ENCODE results near the gene OXCT2.
"Not testable (repeated sequence)": the region's sequence is repeated elsewhere in the genome, so short reads cannot be mapped to it uniquely, and the experiment has no call there.

DNA sequence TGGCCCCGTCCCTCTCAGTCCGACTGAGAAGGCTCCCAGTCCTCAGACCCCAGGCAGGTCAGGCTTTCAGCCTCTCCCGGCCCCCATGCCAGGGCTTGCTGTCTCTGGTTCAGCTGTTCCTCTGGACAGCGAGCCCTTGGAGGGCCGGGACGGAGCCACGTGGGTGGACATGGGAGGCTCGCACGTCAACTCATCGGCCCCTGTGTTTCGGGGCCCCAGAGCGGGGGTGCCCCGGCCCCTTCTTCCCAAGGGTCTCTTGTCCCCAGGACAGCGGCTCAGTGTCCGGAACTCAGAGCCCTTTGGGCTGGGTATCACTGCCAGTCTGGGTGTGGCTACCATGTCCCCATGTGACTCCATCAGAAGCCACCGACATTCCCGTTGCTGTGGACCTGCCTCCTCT, 6.7 kb upstream of the OXCT2 start:
- TF ChIP-seq, protein P1, sequence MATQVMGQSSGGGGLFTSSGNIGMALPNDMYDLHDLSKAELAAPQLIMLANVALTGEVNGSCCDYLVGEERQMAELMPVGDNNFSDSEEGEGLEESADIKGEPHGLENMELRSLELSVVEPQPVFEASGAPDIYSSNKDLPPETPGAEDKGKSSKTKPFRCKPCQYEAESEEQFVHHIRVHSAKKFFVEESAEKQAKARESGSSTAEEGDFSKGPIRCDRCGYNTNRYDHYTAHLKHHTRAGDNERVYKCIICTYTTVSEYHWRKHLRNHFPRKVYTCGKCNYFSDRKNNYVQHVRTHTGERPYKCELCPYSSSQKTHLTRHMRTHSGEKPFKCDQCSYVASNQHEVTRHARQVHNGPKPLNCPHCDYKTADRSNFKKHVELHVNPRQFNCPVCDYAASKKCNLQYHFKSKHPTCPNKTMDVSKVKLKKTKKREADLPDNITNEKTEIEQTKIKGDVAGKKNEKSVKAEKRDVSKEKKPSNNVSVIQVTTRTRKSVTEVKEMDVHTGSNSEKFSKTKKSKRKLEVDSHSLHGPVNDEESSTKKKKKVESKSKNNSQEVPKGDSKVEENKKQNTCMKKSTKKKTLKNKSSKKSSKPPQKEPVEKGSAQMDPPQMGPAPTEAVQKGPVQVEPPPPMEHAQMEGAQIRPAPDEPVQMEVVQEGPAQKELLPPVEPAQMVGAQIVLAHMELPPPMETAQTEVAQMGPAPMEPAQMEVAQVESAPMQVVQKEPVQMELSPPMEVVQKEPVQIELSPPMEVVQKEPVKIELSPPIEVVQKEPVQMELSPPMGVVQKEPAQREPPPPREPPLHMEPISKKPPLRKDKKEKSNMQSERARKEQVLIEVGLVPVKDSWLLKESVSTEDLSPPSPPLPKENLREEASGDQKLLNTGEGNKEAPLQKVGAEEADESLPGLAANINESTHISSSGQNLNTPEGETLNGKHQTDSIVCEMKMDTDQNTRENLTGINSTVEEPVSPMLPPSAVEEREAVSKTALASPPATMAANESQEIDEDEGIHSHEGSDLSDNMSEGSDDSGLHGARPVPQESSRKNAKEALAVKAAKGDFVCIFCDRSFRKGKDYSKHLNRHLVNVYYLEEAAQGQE (IDR thresholded peaks at IDR 0.05) = not testable (repeated sequence)
- TF ChIP-seq, protein P2, sequence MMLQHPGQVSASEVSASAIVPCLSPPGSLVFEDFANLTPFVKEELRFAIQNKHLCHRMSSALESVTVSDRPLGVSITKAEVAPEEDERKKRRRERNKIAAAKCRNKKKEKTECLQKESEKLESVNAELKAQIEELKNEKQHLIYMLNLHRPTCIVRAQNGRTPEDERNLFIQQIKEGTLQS (IDR thresholded peaks at IDR 0.05) = not testable (repeated sequence)
- TF ChIP-seq, protein P3, sequence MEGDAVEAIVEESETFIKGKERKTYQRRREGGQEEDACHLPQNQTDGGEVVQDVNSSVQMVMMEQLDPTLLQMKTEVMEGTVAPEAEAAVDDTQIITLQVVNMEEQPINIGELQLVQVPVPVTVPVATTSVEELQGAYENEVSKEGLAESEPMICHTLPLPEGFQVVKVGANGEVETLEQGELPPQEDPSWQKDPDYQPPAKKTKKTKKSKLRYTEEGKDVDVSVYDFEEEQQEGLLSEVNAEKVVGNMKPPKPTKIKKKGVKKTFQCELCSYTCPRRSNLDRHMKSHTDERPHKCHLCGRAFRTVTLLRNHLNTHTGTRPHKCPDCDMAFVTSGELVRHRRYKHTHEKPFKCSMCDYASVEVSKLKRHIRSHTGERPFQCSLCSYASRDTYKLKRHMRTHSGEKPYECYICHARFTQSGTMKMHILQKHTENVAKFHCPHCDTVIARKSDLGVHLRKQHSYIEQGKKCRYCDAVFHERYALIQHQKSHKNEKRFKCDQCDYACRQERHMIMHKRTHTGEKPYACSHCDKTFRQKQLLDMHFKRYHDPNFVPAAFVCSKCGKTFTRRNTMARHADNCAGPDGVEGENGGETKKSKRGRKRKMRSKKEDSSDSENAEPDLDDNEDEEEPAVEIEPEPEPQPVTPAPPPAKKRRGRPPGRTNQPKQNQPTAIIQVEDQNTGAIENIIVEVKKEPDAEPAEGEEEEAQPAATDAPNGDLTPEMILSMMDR (IDR thresholded peaks at IDR 0.05; ENCODE audit: low read depth, low read length, missing input control) = not testable (repeated sequence)
- TF ChIP-seq, protein P4, sequence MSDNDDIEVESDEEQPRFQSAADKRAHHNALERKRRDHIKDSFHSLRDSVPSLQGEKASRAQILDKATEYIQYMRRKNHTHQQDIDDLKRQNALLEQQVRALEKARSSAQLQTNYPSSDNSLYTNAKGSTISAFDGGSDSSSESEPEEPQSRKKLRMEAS (IDR thresholded peaks at IDR 0.05) = not testable (repeated sequence)
- not testable (repeated sequence) for TF ChIP-seq RAD21 (IDR thresholded peaks at IDR 0.05); GABPA (IDR thresholded peaks at IDR 0.05 in 1 of 2, conservative IDR thresholded peaks at IDR 0.05 in 1 of 2); TAF1 (conservative IDR thresholded peaks at IDR 0.05); FOXA1 (IDR thresholded peaks at IDR 0.05); YY1 (IDR thresholded peaks at IDR 0.05); EGR1 (IDR thresholded peaks at IDR 0.05; ENCODE audit: low read depth in 2 of 2); SP1 (IDR thresholded peaks at IDR 0.05)
- TF ChIP-seq, protein P5, sequence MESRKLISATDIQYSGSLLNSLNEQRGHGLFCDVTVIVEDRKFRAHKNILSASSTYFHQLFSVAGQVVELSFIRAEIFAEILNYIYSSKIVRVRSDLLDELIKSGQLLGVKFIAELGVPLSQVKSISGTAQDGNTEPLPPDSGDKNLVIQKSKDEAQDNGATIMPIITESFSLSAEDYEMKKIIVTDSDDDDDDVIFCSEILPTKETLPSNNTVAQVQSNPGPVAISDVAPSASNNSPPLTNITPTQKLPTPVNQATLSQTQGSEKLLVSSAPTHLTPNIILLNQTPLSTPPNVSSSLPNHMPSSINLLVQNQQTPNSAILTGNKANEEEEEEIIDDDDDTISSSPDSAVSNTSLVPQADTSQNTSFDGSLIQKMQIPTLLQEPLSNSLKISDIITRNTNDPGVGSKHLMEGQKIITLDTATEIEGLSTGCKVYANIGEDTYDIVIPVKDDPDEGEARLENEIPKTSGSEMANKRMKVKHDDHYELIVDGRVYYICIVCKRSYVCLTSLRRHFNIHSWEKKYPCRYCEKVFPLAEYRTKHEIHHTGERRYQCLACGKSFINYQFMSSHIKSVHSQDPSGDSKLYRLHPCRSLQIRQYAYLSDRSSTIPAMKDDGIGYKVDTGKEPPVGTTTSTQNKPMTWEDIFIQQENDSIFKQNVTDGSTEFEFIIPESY (IDR thresholded peaks at IDR 0.05) = not testable (repeated sequence)
